Stimulated activated CD8-positive, alpha-beta memory T cell treated with anti-CD3 and anti-CD28 coated beads, Interleukin-4, amount 100 ng/mL, for 24 hours (primary cell): ENCODE data around the gene HIGD1C.
A peak's percentile ranks its signal among the peaks of the same experiment; 100 is the strongest.
"Not testable (repeated sequence)": the region's sequence is repeated elsewhere in the genome, so short reads cannot be mapped to it uniquely, and the experiment has no call there.

Experiments
- DNase-seq: peaks from one replicate; pipeline ENCODE4 v3.0.0-alpha.2; 2020; ENCODE audit warnings: low read depth

The HIGD1C gene

GRCh38 chr12:50985322-50985721 is 33.0 kb downstream of the HIGD1C start:
- no peak for DNase-seq

GRCh38 chr12:50986966-50987737 is 34.8 kb downstream of the HIGD1C start:
- DNase-seq = no peak

- DNase-seq = no peak
These were observed 35.7 kb downstream of the HIGD1C start for GRCh38 chr12:50988051-50988450.

GRCh38 chr12:50988871-50989270 is 36.5 kb downstream of the HIGD1C start:
- no peak for DNase-seq

GRCh38 chr12:50990147-50990727 is 37.9 kb downstream of the HIGD1C start:
- DNase-seq = no peak

GRCh38 chr12:50990791-50991190 is 38.4 kb downstream of the HIGD1C start:
- DNase-seq = no peak

- DNase-seq = no peak
These were observed 38.9 kb downstream of the HIGD1C start for GRCh38 chr12:50991291-50991690.

- DNase-seq = no peak
These were observed 40.5 kb downstream of the HIGD1C start for GRCh38 chr12:50992819-50993218.

- no peak for DNase-seq
These were observed 46.7 kb downstream of the HIGD1C start for GRCh38 chr12:50999093-50999492.

GRCh38 chr12:51000245-51000644 is 47.9 kb downstream of the HIGD1C start:
- no peak for DNase-seq

GRCh38 chr12:51001799-51002198 is 49.5 kb downstream of the HIGD1C start:
- DNase-seq = no peak

- DNase-seq = no peak
These were observed 52.2 kb downstream of the HIGD1C start for GRCh38 chr12:51004504-51004903.

- no peak for DNase-seq
These were observed 52.7 kb downstream of the HIGD1C start for GRCh38 chr12:51005030-51005429.

- no peak for DNase-seq
These were observed 53.3 kb downstream of the HIGD1C start for GRCh38 chr12:51005671-51006070.

- DNase-seq = no peak
These were observed 56.1 kb downstream of the HIGD1C start for GRCh38 chr12:51008329-51009055.

- DNase-seq = peak; percentile 15
These were observed 56.7 kb downstream of the HIGD1C start for GRCh38 chr12:51009056-51009440.

- no peak for DNase-seq
These were observed 59.6 kb downstream of the HIGD1C start for GRCh38 chr12:51011955-51012354.

GRCh38 chr12:51012570-51013236 is 60.4 kb downstream of the HIGD1C start:
- no peak for DNase-seq

- DNase-seq = no peak
These were observed 61.1 kb downstream of the HIGD1C start for GRCh38 chr12:51013441-51013840.

- DNase-seq = not testable (repeated sequence)
These were observed 62.1 kb downstream of the HIGD1C start for GRCh38 chr12:51014467-51014866.

GRCh38 chr12:51017452-51017851 is 65.1 kb downstream of the HIGD1C start:
- DNase-seq = no peak

GRCh38 chr12:51018956-51019355 is 66.6 kb downstream of the HIGD1C start:
- DNase-seq = no peak

GRCh38 chr12:51019927-51020326 is 67.6 kb downstream of the HIGD1C start:
- DNase-seq = no peak
